Muscle layer of duodenum (tissue), 2 donors: ENCODE results near the gene METTL16.
"Not testable (repeated sequence)": the region's sequence is repeated elsewhere in the genome, so short reads cannot be mapped to it uniquely, and the experiment has no call there.

Experiments used
- H3K27ac ChIP-seq: one replicate; pipeline ENCODE4 v1.7.0; 2013; ENCODE audit warnings: mild to moderate bottlenecking, low read length
- H3K27me3 ChIP-seq: one replicate; pipeline ENCODE4 v1.7.0; 2013; ENCODE audit warnings: low read depth, mild to moderate bottlenecking, control low read depth, low read length
- H3K36me3 ChIP-seq, 2 donors: one replicate each; pipeline ENCODE4 v1.7.0; 2013; ENCODE audit warnings: low read length in 2 of 2, control low read depth in 1 of 2, mild to moderate bottlenecking in 1 of 2; ENCODE audit not compliant: insufficient read depth in 2 of 2, control insufficient read depth in 1 of 2
- H3K4me1 ChIP-seq, 2 donors: one replicate each; pipeline ENCODE4 v1.7.0; 2013; ENCODE audit warnings: low read length in 2 of 2, mild to moderate bottlenecking in 2 of 2, control low read depth in 1 of 2, moderate library complexity in 1 of 2; ENCODE audit not compliant: insufficient read depth in 2 of 2, control insufficient read depth in 1 of 2
- H3K4me3 ChIP-seq, 2 donors: one replicate each; pipeline ENCODE4 v1.7.0; 2013; ENCODE audit warnings: low read length in 2 of 2, low read depth in 1 of 2, mild to moderate bottlenecking in 1 of 2
- H3K9me3 ChIP-seq, 2 donors: one replicate each; pipeline ENCODE4 v1.7.0; 2013; ENCODE audit warnings: low read length in 2 of 2, control low read depth in 1 of 2, mild to moderate bottlenecking in 1 of 2; ENCODE audit not compliant: control insufficient read depth in 1 of 2
- donor health status: healthy.

The METTL16 gene

DNA sequence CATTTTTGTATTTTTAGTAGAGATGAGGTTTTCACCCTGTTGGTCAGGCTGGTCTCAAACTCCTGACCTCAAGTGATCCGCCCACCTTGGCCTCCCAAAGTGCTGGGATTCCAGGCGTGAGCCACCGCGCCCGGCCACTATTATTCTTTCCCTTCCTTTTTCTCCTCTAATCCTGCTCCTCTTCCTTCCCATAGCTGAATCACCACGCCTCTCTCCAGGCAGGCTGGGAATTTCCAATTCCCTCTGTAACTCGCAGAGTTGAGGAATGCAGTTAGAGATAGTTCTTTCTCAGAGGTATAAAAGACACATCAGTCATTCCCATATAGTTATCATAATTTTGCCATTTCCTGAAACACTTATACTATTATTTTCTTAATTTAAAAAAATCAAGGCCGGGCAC, 11.2 kb downstream of the METTL16 start:
- Histone ChIP-seq H3K4me3 (no peak overlapping the region), H3K4me1 (no peaks in the 10 kb centered on the region), H3K27ac (no peak overlapping the region), H3K27me3 (no peaks in the 10 kb centered on the region), H3K9me3 (no peaks in the 10 kb centered on the region), H3K36me3 (peaks cover 0 to 15% of the 10 kb centered on the region in 2 donors)

DNA sequence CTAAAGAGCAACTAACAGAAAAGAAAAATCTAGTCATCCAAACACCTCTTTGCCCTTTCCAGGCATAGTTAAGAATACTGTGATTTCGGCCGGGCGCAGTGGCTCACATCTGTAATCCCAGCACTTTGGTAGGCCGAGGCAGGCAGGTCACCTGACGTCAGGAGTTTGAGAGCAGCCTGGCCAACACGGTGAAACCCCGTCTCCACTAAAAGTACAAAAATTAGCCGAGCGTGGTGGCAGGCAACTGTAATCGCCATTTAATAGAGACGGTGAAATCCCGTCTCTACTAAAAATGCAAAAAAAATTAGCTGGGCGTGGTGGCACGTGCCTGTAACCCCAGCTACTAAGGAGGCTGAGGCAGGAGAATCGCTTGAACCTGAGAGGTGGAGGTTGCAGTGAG, 22.4 kb downstream of the METTL16 start:
- H3K27me3 ChIP-seq, H3K9me3 ChIP-seq, H3K36me3 ChIP-seq, H3K27ac ChIP-seq, H3K4me3 ChIP-seq: not testable (repeated sequence)
- peaks cover 3 to 23% of the 10 kb centered on the region in 2 donors for H3K4me1 ChIP-seq

GRCh38 chr17:2487306-2487705, 24.4 kb downstream of the METTL16 start:
- no peak overlapping the region for H3K27ac ChIP-seq
- H3K4me1 ChIP-seq: peaks cover 4 to 23% of the 10 kb centered on the region in 2 donors
- H3K36me3 ChIP-seq: no peaks in the 10 kb centered on the region
- H3K27me3 ChIP-seq: no peaks in the 10 kb centered on the region
- H3K4me3 ChIP-seq: no peak overlapping the region
- H3K9me3 ChIP-seq: no peaks in the 10 kb centered on the region

- not testable (repeated sequence) for H3K27ac ChIP-seq, H3K36me3 ChIP-seq, H3K27me3 ChIP-seq, H3K4me3 ChIP-seq, H3K9me3 ChIP-seq
- H3K4me1 ChIP-seq: peaks cover 7 to 23% of the 10 kb centered on the region in 2 donors
Observed at GRCh38 chr17:2486709-2487108, 25.0 kb downstream of the METTL16 start.

GRCh38 chr17:2485970-2486369, 25.7 kb downstream of the METTL16 start:
- no peak overlapping the region for H3K4me3 ChIP-seq
- peaks cover 4 to 18% of the 10 kb centered on the region in 2 donors for H3K4me1 ChIP-seq
- no peaks in the 10 kb centered on the region for H3K9me3 ChIP-seq
- no peaks in the 10 kb centered on the region for H3K27me3 ChIP-seq
- no peaks in the 10 kb centered on the region for H3K36me3 ChIP-seq
- no peak overlapping the region for H3K27ac ChIP-seq

- Histone ChIP-seq H3K4me3 (no peak overlapping the region), H3K9me3 (no peaks in the 10 kb centered on the region), H3K27ac (no peak overlapping the region), H3K36me3 (no peaks in the 10 kb centered on the region), H3K27me3 (no peaks in the 10 kb centered on the region), H3K4me1 (peaks cover 4 to 13% of the 10 kb centered on the region in 2 donors)
Observed at GRCh38 chr17:2485543-2485942, 26.1 kb downstream of the METTL16 start.

DNA sequence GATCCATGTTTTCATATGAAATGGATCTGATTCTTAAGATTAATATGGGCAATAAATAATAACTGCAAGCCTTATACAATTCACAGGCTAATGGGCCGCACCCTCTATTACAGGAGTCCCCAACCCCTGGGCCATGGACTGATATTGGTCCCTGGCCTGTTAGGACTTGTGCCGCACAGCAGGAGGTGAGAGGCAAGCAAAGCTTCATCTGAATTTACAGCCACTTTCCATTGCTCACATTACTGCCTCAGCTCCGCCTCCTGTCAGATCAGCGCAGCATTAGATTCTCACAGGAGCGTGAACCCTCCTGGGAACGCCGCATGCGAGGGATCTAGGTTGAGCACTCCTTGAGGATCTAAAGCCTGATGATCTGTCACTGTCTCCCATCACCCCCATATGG, 26.8 kb downstream of the METTL16 start:
- Histone ChIP-seq H3K27me3 (no peaks in the 10 kb centered on the region), H3K27ac (no peak overlapping the region), H3K4me1 (peaks cover 4 to 12% of the 10 kb centered on the region in 2 donors), H3K9me3 (no peaks in the 10 kb centered on the region), H3K36me3 (no peaks in the 10 kb centered on the region), H3K4me3 (no peak overlapping the region)

DNA sequence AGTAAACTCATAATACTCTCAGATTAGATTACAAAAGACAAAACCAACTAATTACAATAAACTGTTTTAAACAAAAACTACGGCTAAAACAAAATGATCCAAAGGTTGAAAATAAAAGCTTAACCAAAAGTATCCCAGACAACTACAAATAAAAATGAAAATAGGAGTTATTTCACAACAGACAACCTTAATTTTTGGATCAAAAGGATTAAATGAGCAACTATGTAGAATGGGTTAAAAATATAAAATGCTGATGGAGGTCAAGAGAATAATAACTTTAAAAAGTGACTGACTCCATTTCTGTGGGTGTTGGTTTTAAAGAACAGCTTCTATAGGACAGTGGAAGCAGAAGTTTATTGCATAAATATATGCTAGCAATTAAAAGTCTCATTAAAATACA, 28.6 kb downstream of the METTL16 start:
- Histone ChIP-seq H3K27ac (no peak overlapping the region), H3K36me3 (no peaks in the 10 kb centered on the region), H3K9me3 (no peaks in the 10 kb centered on the region), H3K4me3 (no peak overlapping the region), H3K4me1 (peaks cover 4 to 12% of the 10 kb centered on the region in 2 donors), H3K27me3 (no peaks in the 10 kb centered on the region)

DNA sequence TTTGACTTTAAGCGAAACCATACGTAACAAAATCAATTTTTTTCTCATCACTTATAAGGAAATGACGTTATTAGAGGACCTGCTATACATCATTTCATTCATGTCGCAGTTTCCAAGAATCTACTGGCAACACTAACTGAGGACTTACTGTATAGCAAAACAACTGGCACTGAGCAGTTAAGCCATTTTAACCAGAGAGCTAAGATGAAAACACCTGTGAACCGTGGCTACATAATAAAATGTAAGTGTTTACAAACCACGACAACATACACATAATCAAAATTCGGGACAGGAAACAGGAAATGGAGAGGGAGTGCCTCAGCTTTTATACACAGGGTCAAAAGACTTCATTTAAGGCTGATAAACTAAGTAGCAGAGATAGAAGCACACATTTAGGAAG, 29.5 kb downstream of the METTL16 start:
- Histone ChIP-seq H3K4me1 (peaks cover 4 to 12% of the 10 kb centered on the region in 2 donors), H3K4me3 (no peak overlapping the region), H3K27ac (no peak overlapping the region), H3K9me3 (no peaks in the 10 kb centered on the region), H3K36me3 (peaks cover 0 to 4% of the 10 kb centered on the region in 2 donors), H3K27me3 (no peaks in the 10 kb centered on the region)

DNA sequence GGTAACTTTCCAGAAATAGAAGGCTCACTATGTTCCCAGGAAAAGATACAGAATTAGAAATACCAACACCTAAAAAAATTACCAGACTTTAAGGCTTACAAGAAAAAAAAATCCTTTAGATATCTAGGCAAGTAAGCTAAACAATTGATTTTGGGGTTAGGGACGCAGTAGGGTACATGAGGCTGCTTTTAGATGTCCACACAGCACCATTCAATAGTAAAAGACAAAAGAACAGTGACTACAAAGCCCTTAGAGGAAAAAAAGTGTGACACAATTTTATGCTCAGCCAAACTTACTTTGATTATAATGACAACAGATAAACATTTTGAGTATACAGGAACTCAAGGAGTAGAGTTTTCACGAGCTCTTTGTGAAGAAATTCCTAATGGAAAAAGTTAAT, 29.9 kb downstream of the METTL16 start:
- Histone ChIP-seq H3K27me3 (no peaks in the 10 kb centered on the region), H3K36me3 (peaks cover 2 to 5% of the 10 kb centered on the region in 2 donors), H3K27ac (no peak overlapping the region)

GRCh38 chr17:2478458-2478857, 33.2 kb downstream of the METTL16 start:
- peaks cover 0 to 4% of the 10 kb centered on the region in 2 donors for H3K4me1 ChIP-seq
- peaks cover 18 to 22% of the 10 kb centered on the region in 2 donors for H3K36me3 ChIP-seq

More for the DNA sequence above, 29.9 kb downstream of the METTL16 start:
- peaks cover 4 to 12% of the 10 kb centered on the region in 2 donors for H3K4me1 ChIP-seq
- H3K4me3 ChIP-seq: no peak overlapping the region
- no peaks in the 10 kb centered on the region for H3K9me3 ChIP-seq

GRCh38 chr17:2475056-2475455, 36.6 kb downstream of the METTL16 start:
- Histone ChIP-seq H3K27me3 (no peaks in the 10 kb centered on the region), H3K4me1 (no peaks in the 10 kb centered on the region), H3K9me3 (no peaks in the 10 kb centered on the region), H3K36me3 (peaks cover 23 to 25% of the 10 kb centered on the region in 2 donors), H3K27ac (no peak overlapping the region), H3K4me3 (no peak overlapping the region)

More at GRCh38 chr17:2478458-2478857, 33.2 kb downstream of the METTL16 start:
- no peak overlapping the region for H3K4me3 ChIP-seq
- H3K27ac ChIP-seq: no peak overlapping the region
- H3K27me3 ChIP-seq: no peaks in the 10 kb centered on the region
- H3K9me3 ChIP-seq: no peaks in the 10 kb centered on the region
